Heart left ventricle (tissue), 16 donors: ENCODE data around the gene LAYN. TPM values are rescaled to one million over a fixed set of nuclear protein-coding genes. Genes with fewer than 3 reads are reported as not detected.

Source experiments
- ATAC-seq, 4 donors: fragments of 200-7000 bp; cut with Tn5 transposase; one replicate each; pipeline ENCODE4 v1.9.1; 2020 to 2022; ENCODE audit warnings: moderate library complexity in 4 of 4, mild to moderate bottlenecking in 3 of 4, moderate number of reproducible peaks in 1 of 4
- DNase-seq, 5 donors: peaks; one replicate each; pipeline ENCODE4 v3.0.0-alpha.2; 2020
- H3K27ac ChIP-seq, 12 donors: fragments of 200-600 bp; sonication (generic) in 4 of 12; one replicate each; pipeline versions ENCODE4 v1.5.0 to v1.8.0; 2016 to 2022; ENCODE audit warnings: mild to moderate bottlenecking in 2 of 12
- H3K27me3 ChIP-seq, 9 donors: fragments of 200-600 bp; sonication (generic) in 2 of 9; one replicate each; pipeline versions ENCODE4 v1.5.1 to v1.8.0; 2016 to 2022; ENCODE audit warnings: mild to moderate bottlenecking in 3 of 9
- H3K36me3 ChIP-seq, 9 donors: fragments of 200-600 bp; sonication (generic) in 2 of 9; one replicate each; pipeline versions ENCODE4 v1.5.0 to v1.8.0; 2018 to 2022; ENCODE audit warnings: mild to moderate bottlenecking in 2 of 9
- H3K4me1 ChIP-seq, 12 donors: fragments of 200-600 bp; sonication (generic) in 4 of 12; one replicate each; pipeline versions ENCODE4 v1.5.0 to v1.8.0; 2016 to 2022; ENCODE audit warnings: mild to moderate bottlenecking in 3 of 12
- H3K4me3 ChIP-seq, 12 donors: fragments of 200-600 bp; sonication (generic) in 4 of 12; one replicate each; pipeline versions ENCODE4 v1.5.0 to v1.8.0; 2017 to 2022; ENCODE audit warnings: mild to moderate bottlenecking in 9 of 12, moderate library complexity in 4 of 12
- H3K9me3 ChIP-seq, 12 donors: fragments of 200-600 bp; sonication (generic) in 4 of 12; one replicate each; pipeline versions ENCODE4 v1.5.0 to v1.8.0; 2016 to 2022; ENCODE audit warnings: mild to moderate bottlenecking in 1 of 12
- CTCF ChIP-seq, 12 donors: fragments of 200-600 bp; sonication (generic) in 4 of 12; IDR thresholded peaks; one replicate each; pipeline versions ENCODE4 v1.5.0 to v1.8.0; 2018 to 2022; ENCODE audit warnings: antibody characterized with exemption in 12 of 12, mild to moderate bottlenecking in 5 of 12
- POLR2A ChIP-seq, 2 donors: fragments of 450-650 bp; IDR thresholded peaks; one replicate each; pipeline ENCODE4 v1.6.1; 2017; ENCODE audit warnings: antibody characterized with exemption in 2 of 2, mild to moderate bottlenecking in 2 of 2, moderate library complexity in 2 of 2
- WGBS, 4 donors: extraction: QIAGEN DNeasy Blood & Tissue Kit in 2 of 4; methylation state at CpG; one replicate each; pipeline versions ENCODE4 v1.1.5 to v1.1.7; 2013 to 2018; 5-methylcytosine and 5-hydroxymethylcytosine counted together
- intact Hi-C, 10 donors: fragments of 100-400 bp; cut with DNase I; formaldehyde crosslinking; loops; one replicate each; pipeline versions ENCODE4 v1.11.1 to v1.14.2; 2022
- polyA plus RNA-seq, 2 donors: library from polyadenylated mRNA; stranded (reverse); fragments of 200-250 nt; gene quantifications; one replicate each; pipeline ENCODE4 v1.2.3, GENCODE V29; 2013
- total RNA-seq, 9 donors: library from RNA; depleted of rRNA in 2 of 9; stranded (reverse); fragments of >200 nt in 2 of 9; fragmentation: NEBNext Ultra II Directional in 3 of 9; extraction: Animal tissue kit (Norgen Biotek cat#: 25700) in 3 of 9; gene quantifications; one replicate each; pipeline versions ENCODE4 v1.1.0 to v1.2.4, GENCODE V29; 2016 to 2023
- donor health status: ischemic (EF 13 %, LVEDD 7.1; RV severe dilation, severe dysfunction).
- donor health status: healthy with polysubstance abuse.
- donor health status: DM: no; HTN: yes; CAD: no.
- donor health status: DM: no; HTN: no; CAD: no.
- donor health status: ischemic (EF 25% LVEDD 6.9; RV normal size, moderate dysfunction).
- donor health status: ischemic (EF 25% LVEDD 5.7; RV mildly dilated, moderate dysfunction).
- donor health status: healthy.
- donor health status: DM: yes; HTN: yes; CAD: no.
- donor health status: ischemic (EF 35%, LVEDD 5.7; RV mildly dilated, moderate dysfunction).
- donor health status: nonischemic (EF 11% LVEDD 7.7; RV severe dilation, severe dysfunction).
- donor health status: DM: yes; HTN: yes; CAD: no.
- donor health status: PGD.
- donor health status: ischemic (EF 29% LVEDD 5.4; RV normal size, mild dysfunction).
- donor health status: nonischemic (EF 23%, LVEDD 6.1; RV moderate dilation, normal function).

The LAYN gene
- total and polyA plus RNA-seq, 11 donors, result 1.2 to 6.9 (median 2.8) TPM

GRCh38 chr11:111566324-111566723, 25.8 kb downstream of the LAYN start:
- Histone ChIP-seq H3K27me3 (no peaks in the 10 kb centered on the region), H3K36me3 (no peaks in the 10 kb centered on the region), H3K4me1 (peaks cover 0 to 14% (median 0%) of the 10 kb centered on the region in 12 donors), H3K9me3 (no peaks in the 10 kb centered on the region), H3K27ac (no peak overlapping the region), H3K4me3 (no peak overlapping the region)
- intact Hi-C loops, result loop anchor here in 7 of 10 donors (5.0 to 10.0 kb wide), 4 partner anchors 36 to 282 kb away; partner anchors contain the start of gene SIK2 (in 1 of the 7)
- 83 to 87% (median 85%) methylated on average over 7 of the region's 7 CpGs for WGBS, 4 donors
- no peak for ATAC-seq
- DNase-seq, result no peak
- TF ChIP-seq CTCF (IDR thresholded peaks at IDR 0.05) (no peak), POLR2A (IDR thresholded peaks at IDR 0.05) (no peak)

- TF ChIP-seq POLR2A (IDR thresholded peaks at IDR 0.05) (no peak), CTCF (IDR thresholded peaks at IDR 0.05) (no peak)
- Histone ChIP-seq H3K4me3 (no peak overlapping the region), H3K9me3 (no peaks in the 10 kb centered on the region), H3K36me3 (no peaks in the 10 kb centered on the region), H3K27me3 (no peaks in the 10 kb centered on the region), H3K4me1 (peaks cover 0 to 24% (median 9%) of the 10 kb centered on the region in 12 donors), H3K27ac (no peak overlapping the region)
- no peak for ATAC-seq
- intact Hi-C loops, result loop anchor here in 7 of 10 donors (5.0 to 10.0 kb wide), 4 partner anchors 33 to 285 kb away; partner anchors contain the start of gene SIK2 (in 1 of the 7)
- DNase-seq, result no peak
- 51 to 76% (median 67%) methylated on average over 4 of the region's 4 CpGs for WGBS, 4 donors
These were observed 29.0 kb downstream of the LAYN start for GRCh38 chr11:111569476-111569875.

- Histone ChIP-seq H3K27me3 (no peaks in the 10 kb centered on the region), H3K4me3 (no peak overlapping the region), H3K36me3 (no peaks in the 10 kb centered on the region), H3K27ac (no peak overlapping the region), H3K9me3 (no peaks in the 10 kb centered on the region), H3K4me1 (peaks cover 0 to 30% (median 10%) of the 10 kb centered on the region in 12 donors)
- TF ChIP-seq CTCF (IDR thresholded peaks at IDR 0.05), result no peak
- no peak for TF ChIP-seq POLR2A (IDR thresholded peaks at IDR 0.05)
- DNase-seq (no peak), ATAC-seq (no peak)
- intact Hi-C loops, result no loop called here
- WGBS, 4 donors, result 61 to 78% (median 72%) methylated on average over 6 of the region's 6 CpGs
These were observed 30.3 kb downstream of the LAYN start for GRCh38 chr11:111570796-111571195.

- H3K4me3 ChIP-seq, result no peak overlapping the region
- ATAC-seq (no peak), DNase-seq (no peak)
- no peak overlapping the region for H3K27ac ChIP-seq
- intact Hi-C loops, result no loop called here
- no peaks in the 10 kb centered on the region for H3K27me3 ChIP-seq
- TF ChIP-seq CTCF (IDR thresholded peaks at IDR 0.05) (no peak), POLR2A (IDR thresholded peaks at IDR 0.05) (no peak)
- peaks cover 0 to 30% (median 10%) of the 10 kb centered on the region in 12 donors for H3K4me1 ChIP-seq
- WGBS, 4 donors, result 56 to 66% (median 58%) methylated on average over 6 of the region's 6 CpGs
- H3K36me3 ChIP-seq, result no peaks in the 10 kb centered on the region
- H3K9me3 ChIP-seq, result no peaks in the 10 kb centered on the region
These were observed 31.4 kb downstream of the LAYN start for GRCh38 chr11:111571829-111572501.
